ENCODE measurements around the gene U2SURP. TPM values are rescaled to one million over a fixed set of nuclear protein-coding genes. Genes with fewer than 3 reads are reported as not detected.

Gene U2SURP
- total RNA-seq, 6 experiments from 2014 or later, result 19.1 to 34.5 (median 26.9) TPM

DNA sequence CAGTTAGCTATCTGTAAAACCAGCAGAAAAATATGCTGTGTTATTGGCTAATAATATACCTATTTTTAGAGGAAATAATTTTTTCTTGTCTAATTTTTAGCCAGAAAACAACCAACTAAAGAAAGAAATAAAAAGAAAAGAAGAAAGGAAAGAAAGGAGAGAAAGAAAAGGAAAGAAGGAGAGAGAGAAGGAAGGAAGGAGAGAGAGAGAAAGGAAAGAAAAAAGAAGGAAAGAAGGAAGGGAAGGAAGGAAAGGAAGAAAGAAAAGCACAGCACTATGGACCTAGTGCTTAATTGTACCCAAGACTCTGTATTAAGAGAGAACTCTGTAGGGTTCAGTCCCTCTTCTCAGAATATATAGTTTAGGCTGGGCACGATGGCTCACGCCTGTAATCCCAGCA, 34.6 kb upstream of the U2SURP start:
- intact Hi-C loops (cut with DNase I), result no loop called here
- no peaks in the 10 kb centered on the region for H3K9me3 ChIP-seq
- ATAC-seq, result no peak
- TF ChIP-seq, protein P1, sequence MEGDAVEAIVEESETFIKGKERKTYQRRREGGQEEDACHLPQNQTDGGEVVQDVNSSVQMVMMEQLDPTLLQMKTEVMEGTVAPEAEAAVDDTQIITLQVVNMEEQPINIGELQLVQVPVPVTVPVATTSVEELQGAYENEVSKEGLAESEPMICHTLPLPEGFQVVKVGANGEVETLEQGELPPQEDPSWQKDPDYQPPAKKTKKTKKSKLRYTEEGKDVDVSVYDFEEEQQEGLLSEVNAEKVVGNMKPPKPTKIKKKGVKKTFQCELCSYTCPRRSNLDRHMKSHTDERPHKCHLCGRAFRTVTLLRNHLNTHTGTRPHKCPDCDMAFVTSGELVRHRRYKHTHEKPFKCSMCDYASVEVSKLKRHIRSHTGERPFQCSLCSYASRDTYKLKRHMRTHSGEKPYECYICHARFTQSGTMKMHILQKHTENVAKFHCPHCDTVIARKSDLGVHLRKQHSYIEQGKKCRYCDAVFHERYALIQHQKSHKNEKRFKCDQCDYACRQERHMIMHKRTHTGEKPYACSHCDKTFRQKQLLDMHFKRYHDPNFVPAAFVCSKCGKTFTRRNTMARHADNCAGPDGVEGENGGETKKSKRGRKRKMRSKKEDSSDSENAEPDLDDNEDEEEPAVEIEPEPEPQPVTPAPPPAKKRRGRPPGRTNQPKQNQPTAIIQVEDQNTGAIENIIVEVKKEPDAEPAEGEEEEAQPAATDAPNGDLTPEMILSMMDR (IDR thresholded peaks at IDR 0.05), result no peak
- no peak for TF ChIP-seq POLR2A (IDR thresholded peaks at IDR 0.05)
- H3K4me3 ChIP-seq, result no peak overlapping the region
- H3K36me3 ChIP-seq, result no peaks in the 10 kb centered on the region
- peaks cover 0 to 26% (median 0%) of the 10 kb centered on the region in 4 donors for H3K4me1 ChIP-seq
- DNase-seq, result no peak
- 100% methylated on average over 1 of the region's 2 CpGs for WGBS (ENCODE audit: insufficient coverage, low coverage, low lambda C conversion rate, missing lambda C conversion rate)
- H3K27me3 ChIP-seq, result no peaks in the 10 kb centered on the region
- no peak overlapping the region for H3K27ac ChIP-seq

DNA sequence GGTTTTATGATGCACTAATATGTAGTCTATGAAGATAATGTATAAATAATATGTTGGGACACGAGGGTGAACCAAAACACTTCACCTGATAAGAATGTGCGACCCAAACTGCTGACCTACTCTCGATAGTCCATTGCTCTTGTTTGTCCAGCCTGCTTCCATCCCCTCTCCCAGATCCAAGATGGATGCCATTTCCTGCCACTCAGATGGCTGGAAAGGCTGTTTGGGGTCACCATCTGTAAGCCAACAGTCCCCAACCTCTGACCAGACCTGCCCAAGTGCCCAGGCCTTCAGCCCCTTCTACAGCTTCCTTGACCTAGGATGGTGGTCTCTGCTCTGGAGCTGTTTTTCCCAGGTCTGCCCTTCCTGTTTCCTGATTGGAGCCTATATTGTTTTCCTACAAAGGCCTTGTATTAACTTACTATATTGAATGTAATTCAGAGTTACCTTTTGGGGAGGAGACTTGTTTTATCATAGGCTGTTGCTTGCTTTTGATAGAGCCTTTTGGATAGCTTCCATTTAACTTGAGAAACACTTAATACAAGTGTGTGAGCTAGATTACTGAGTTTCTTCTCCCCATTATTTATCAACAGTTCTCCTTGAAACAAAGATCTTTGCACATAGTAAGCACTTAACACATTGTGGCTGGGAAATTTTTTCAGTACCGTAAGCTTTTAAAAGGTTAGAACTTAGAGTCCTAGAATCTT, 32.9 kb upstream of the U2SURP start:
- 79% methylated on average over 3 of the region's 4 CpGs for WGBS (ENCODE audit: insufficient coverage, low coverage, low lambda C conversion rate, missing lambda C conversion rate)
- Histone ChIP-seq H3K9me3 (no peaks in the 10 kb centered on the region), H3K36me3 (no peaks in the 10 kb centered on the region), H3K4me1 (peaks cover 0 to 26% (median 4%) of the 10 kb centered on the region in 4 donors), H3K4me3 (no peak overlapping the region), H3K27me3 (no peaks in the 10 kb centered on the region), H3K27ac (no peak overlapping the region)
- intact Hi-C loops (cut with DNase I), result no loop called here
- DNase-seq (no peak), ATAC-seq (no peak)
- TF ChIP-seq, protein P1 (IDR thresholded peaks at IDR 0.05), result no peak
- TF ChIP-seq POLR2A (IDR thresholded peaks at IDR 0.05), result no peak

DNA sequence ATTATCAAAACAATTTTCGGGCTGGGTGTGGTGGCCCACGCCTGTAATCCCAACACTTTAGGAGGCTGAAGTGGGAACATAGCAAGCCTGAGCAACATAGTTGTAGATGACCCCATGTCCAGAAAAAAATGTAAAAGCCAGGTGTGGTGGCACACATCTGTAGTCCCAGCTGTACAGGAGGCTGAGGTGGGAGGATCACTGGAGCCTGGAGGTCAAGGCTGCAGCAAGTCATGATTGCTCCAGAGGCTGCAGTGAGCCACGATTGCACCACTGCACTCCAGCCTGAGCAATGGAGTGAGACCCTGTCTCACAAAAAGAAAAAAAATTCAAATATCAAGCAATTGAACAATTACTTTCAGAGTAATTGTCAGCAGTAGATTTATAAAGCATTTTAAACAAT, 29.9 kb upstream of the U2SURP start:
- no peak for ATAC-seq
- WGBS (ENCODE audit: insufficient coverage, low coverage, low lambda C conversion rate, missing lambda C conversion rate), result 64% methylated on average over 3 of the region's 3 CpGs
- no peak overlapping the region for H3K27ac ChIP-seq
- DNase-seq, result no peak
- no peaks in the 10 kb centered on the region for H3K27me3 ChIP-seq
- H3K4me1 ChIP-seq, result peaks cover 0 to 34% (median 6%) of the 10 kb centered on the region in 4 donors
- no peaks in the 10 kb centered on the region for H3K9me3 ChIP-seq
- TF ChIP-seq, protein P1 (IDR thresholded peaks at IDR 0.05), result no peak
- no peak for TF ChIP-seq POLR2A (IDR thresholded peaks at IDR 0.05)
- intact Hi-C loops (cut with DNase I), result no loop called here
- no peaks in the 10 kb centered on the region for H3K36me3 ChIP-seq
- H3K4me3 ChIP-seq, result no peak overlapping the region

DNA sequence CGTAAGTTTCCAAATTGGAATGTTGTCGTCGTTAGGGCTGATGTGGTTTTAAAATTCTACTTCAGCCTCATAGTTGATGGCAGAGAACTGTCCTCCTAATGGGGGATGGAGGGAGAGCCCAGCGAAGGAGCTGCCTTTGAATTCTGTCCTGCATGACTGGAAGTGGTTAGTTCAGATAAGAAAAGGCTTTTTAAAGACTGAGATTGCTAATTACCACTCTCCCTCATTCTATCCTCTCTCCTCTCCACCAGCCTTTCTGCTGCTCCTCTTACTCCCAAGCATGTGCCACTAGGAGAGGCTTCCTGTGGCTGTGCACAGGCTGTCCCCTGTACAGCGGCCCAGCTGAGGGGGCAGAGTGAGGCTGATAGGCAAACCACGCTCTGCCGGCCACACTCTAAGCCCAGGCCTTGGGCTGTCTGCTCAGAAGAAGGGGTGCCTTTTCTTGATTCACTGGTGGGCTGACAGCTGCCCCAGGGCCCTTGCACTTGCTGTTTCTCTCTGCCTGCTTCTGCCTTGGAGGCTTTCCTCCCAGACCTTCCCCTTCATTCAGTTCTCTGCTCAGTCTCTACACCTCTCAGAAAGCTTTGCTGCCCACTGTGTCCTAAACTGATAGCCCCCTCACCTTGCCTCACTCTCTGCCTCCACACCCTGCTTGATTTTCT, 29.1 kb upstream of the U2SURP start:
- WGBS (ENCODE audit: insufficient coverage, low coverage, low lambda C conversion rate, missing lambda C conversion rate), result 78% methylated on average over 4 of the region's 7 CpGs
- TF ChIP-seq, protein P1 (IDR thresholded peaks at IDR 0.05), result no peak
- TF ChIP-seq POLR2A (IDR thresholded peaks at IDR 0.05), result no peak
- intact Hi-C loops (cut with DNase I), result no loop called here
- DNase-seq (no peak), ATAC-seq (no peak)
- Histone ChIP-seq H3K4me1 (peaks cover 0 to 39% (median 6%) of the 10 kb centered on the region in 4 donors), H3K4me3 (no peak overlapping the region), H3K27me3 (no peaks in the 10 kb centered on the region), H3K36me3 (no peaks in the 10 kb centered on the region), H3K9me3 (no peaks in the 10 kb centered on the region), H3K27ac (peak overlapping the region in 1 of 3 donors; percentile 38)

Data from right lobe of liver (tissue), 6 donors.